Measurements from ENCODE around the gene FLVCR2. TPM values are rescaled to one million over a fixed set of nuclear protein-coding genes. Genes with fewer than 3 reads are reported as not detected.

FLVCR2 gene
- total and polyA plus RNA-seq, 2 experiments from 2014 or later: 1.4 to 3.1 TPM

- Histone ChIP-seq H3K9me2 (ENCODE audit: insufficient read depth) (no peaks in the 10 kb centered on the region), H3K36me3 (ENCODE audit: insufficient read depth) (no peaks in the 10 kb centered on the region), H3K27ac (ENCODE audit: low read depth) (peak overlapping the region; percentile 61; the same call in 1 of the 2 replicates), H3K4me3 (peak overlapping the region; percentile 93), H3K4me1 (ENCODE audit: insufficient read depth) (peaks cover 11% of the 10 kb centered on the region; the same call in 1 of the 2 replicates), H3K4me2 (peak overlapping the region; percentile 91), H4K20me1 (replicated peaks; ENCODE audit: insufficient read depth) (no peaks in the 10 kb centered on the region), H2AFZ (peak overlapping the region; percentile 97), H3K27me3 (ENCODE audit: insufficient read depth) (peaks cover 15% of the 10 kb centered on the region), H3F3A (replicated peaks; ENCODE audit: low read depth) (peaks cover 3% of the 10 kb centered on the region; the same call in 1 of the 2 replicates), H3K79me2 (replicated peaks; ENCODE audit: insufficient read depth) (no peaks in the 10 kb centered on the region)
- DNase-seq (ENCODE audit: low spot score) (peak; percentile 96), ATAC-seq (peak; percentile 92)
- H3K36me3 Mint-ChIP-seq (ENCODE audit: low read depth): no peaks in the 10 kb centered on the region
- no peak overlapping the region; the same call in 1 of the 3 replicates for H3K4me3 Mint-ChIP-seq
- peak; percentile 72 to 93 for TF ChIP-seq CTCF (conservative IDR thresholded peaks at IDR 0.05; ENCODE audit: low read depth in 2 of 2)
- TF ChIP-seq NANOG (IDR thresholded peaks at IDR 0.05; ENCODE audit: borderline replicate concordance): no peak
- peaks cover 11% of the 10 kb centered on the region for H3K4me1 Mint-ChIP-seq
- no peaks in the 10 kb centered on the region for H3K9me3 Mint-ChIP-seq
- H3K27me3 Mint-ChIP-seq (ENCODE audit: insufficient read depth, low read depth, poor library complexity): peaks cover 13% of the 10 kb centered on the region
- H3K27ac Mint-ChIP-seq: peak overlapping the region; percentile 81
Measured at GRCh38 chr14:75577729-75578101, 705 bp upstream of the FLVCR2 start.

- H3K4me3 ChIP-seq: peak overlapping the region; percentile 93
- no peaks in the 10 kb centered on the region for H3K36me3 Mint-ChIP-seq (ENCODE audit: low read depth)
- H3K79me2 ChIP-seq (replicated peaks; ENCODE audit: insufficient read depth): no peaks in the 10 kb centered on the region
- peaks cover 13% of the 10 kb centered on the region for H3K27me3 Mint-ChIP-seq (ENCODE audit: insufficient read depth, low read depth, poor library complexity)
- no peak for DNase-seq (ENCODE audit: low spot score)
- peak; percentile 18 to 46; a peak in 3 of 4 replicates for TF ChIP-seq CTCF (conservative IDR thresholded peaks at IDR 0.05; ENCODE audit: low read depth in 2 of 2)
- no peak for TF ChIP-seq EZH2 (IDR thresholded peaks at IDR 0.05; ENCODE audit: low read depth, unreplicated experiment)
- H3K27ac Mint-ChIP-seq: no peak overlapping the region
- H3K9me2 ChIP-seq (ENCODE audit: insufficient read depth): no peaks in the 10 kb centered on the region
- no peaks in the 10 kb centered on the region for H4K20me1 ChIP-seq (replicated peaks; ENCODE audit: insufficient read depth)
- H3K4me1 Mint-ChIP-seq: peaks cover 11% of the 10 kb centered on the region
- H2AFZ ChIP-seq: peak overlapping the region; percentile 97
- H3K27ac ChIP-seq (ENCODE audit: low read depth): no peak overlapping the region
- no peaks in the 10 kb centered on the region for H3K9me3 Mint-ChIP-seq
- H3K4me1 ChIP-seq (ENCODE audit: insufficient read depth): peaks cover 11% of the 10 kb centered on the region; the same call in 1 of the 2 replicates
- H3K36me3 ChIP-seq (ENCODE audit: insufficient read depth): no peaks in the 10 kb centered on the region
- H3K27me3 ChIP-seq (ENCODE audit: insufficient read depth): peaks cover 15% of the 10 kb centered on the region
- ATAC-seq: peak; percentile 19; the same call in 2 of the 3 replicates
- peak overlapping the region; percentile 91 for H3K4me2 ChIP-seq
- H3K4me3 Mint-ChIP-seq: no peak overlapping the region; the same call in 2 of the 3 replicates
- H3F3A ChIP-seq (replicated peaks; ENCODE audit: low read depth): peaks cover 3% of the 10 kb centered on the region; the same call in 1 of the 2 replicates
Measured at GRCh38 chr14:75578786-75579337, 442 bp downstream of the FLVCR2 start.

GRCh38 chr14:75579338-75579864 is 981 bp downstream of the FLVCR2 start:
- Histone ChIP-seq H4K20me1 (replicated peaks; ENCODE audit: insufficient read depth) (no peaks in the 10 kb centered on the region), H2AFZ (peak overlapping the region; percentile 97; the same call in 1 of the 2 replicates), H3K27me3 (ENCODE audit: insufficient read depth) (peaks cover 15% of the 10 kb centered on the region), H3K4me3 (peak overlapping the region; percentile 93), H3K4me1 (ENCODE audit: insufficient read depth) (peaks cover 11% of the 10 kb centered on the region; the same call in 1 of the 2 replicates), H3F3A (replicated peaks; ENCODE audit: low read depth) (peaks cover 3% of the 10 kb centered on the region; the same call in 1 of the 2 replicates), H3K27ac (ENCODE audit: low read depth) (no peak overlapping the region), H3K9me2 (ENCODE audit: insufficient read depth) (no peaks in the 10 kb centered on the region), H3K36me3 (ENCODE audit: insufficient read depth) (no peaks in the 10 kb centered on the region), H3K79me2 (replicated peaks; ENCODE audit: insufficient read depth) (no peaks in the 10 kb centered on the region), H3K4me2 (peak overlapping the region; percentile 91)
- Mint-ChIP-seq H3K27ac (no peak overlapping the region), H3K27me3 (ENCODE audit: insufficient read depth, low read depth, poor library complexity) (peaks cover 13% of the 10 kb centered on the region), H3K4me3 (no peak overlapping the region; the same call in 2 of the 3 replicates), H3K36me3 (ENCODE audit: low read depth) (no peaks in the 10 kb centered on the region), H3K9me3 (no peaks in the 10 kb centered on the region), H3K4me1 (peaks cover 11% of the 10 kb centered on the region)
- no peak for ATAC-seq
- no peak for DNase-seq (ENCODE audit: low spot score)
- TF ChIP-seq ETS1 (IDR thresholded peaks at IDR 0.05) (no peak), JUNB (IDR thresholded peaks at IDR 0.05; ENCODE audit: unreplicated experiment) (no peak), ZNF114 (CRISPR knock-in tag; IDR thresholded peaks at IDR 0.05) (no peak), REST (IDR thresholded peaks at IDR 0.05; ENCODE audit: unreplicated experiment) (no peak), EZH2phosphoT487 (IDR thresholded peaks at IDR 0.05; ENCODE audit: unreplicated experiment) (no peak), NANOG (IDR thresholded peaks at IDR 0.05; ENCODE audit: borderline replicate concordance) (no peak)
